GM19043 (cell line): ENCODE data around the gene PRR11.
"Not testable (repeated sequence)": the region's sequence is repeated elsewhere in the genome, so short reads cannot be mapped to it uniquely, and the experiment has no call there.

Experiments
- ATAC-seq: cut with Tn5 transposase; IDR thresholded peaks from one replicate; pipeline ENCODE4 v1.9.1; 2021; ENCODE audit warnings: low read depth; ENCODE audit not compliant: unreplicated experiment

PRR11 gene

DNA sequence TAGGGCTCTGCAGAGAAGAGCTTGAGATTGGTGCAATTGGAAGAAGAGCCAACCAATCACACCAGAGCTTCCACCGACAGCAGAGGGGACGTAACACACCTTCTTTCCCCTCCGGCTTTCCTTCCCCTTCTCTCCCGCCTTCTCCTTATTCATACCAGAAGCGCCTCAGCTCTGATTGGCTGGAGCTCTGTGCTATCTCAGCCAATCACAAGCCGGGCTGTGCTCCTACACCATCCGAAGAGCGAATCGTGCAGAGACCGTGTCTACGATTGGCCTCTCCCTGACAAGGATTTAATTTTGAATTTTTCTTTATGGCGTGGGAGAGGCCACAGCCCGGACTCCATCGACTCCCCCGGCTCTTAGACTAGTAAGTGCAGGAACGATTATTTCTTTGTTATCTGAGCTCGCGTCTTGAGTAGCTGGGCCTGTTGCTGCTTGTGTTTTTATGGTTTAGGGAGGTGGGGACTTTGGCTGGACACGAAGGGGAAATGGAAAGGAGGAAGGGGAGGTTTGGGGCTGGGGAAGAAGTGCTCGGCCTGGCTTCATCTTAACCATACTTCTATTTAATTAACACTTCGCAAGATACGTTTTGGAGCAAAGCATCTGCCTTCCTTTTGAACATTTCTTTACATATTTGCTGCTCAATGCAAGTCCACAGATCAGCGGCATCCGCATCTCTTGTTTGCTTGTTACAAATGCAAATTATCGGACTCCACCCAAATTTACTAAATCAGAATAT is at the start of gene PRR11:
Gene PRR11 (plus strand): TSS at position 308 of the 739 bp plus-strand sequence. CDS start 14,007 bp downstream, outside the sequence.
- ATAC-seq: peak; percentile 85

GRCh38 chr17:59105852-59106462 is 49.6 kb upstream of the PRR11 start:
- no peak for ATAC-seq

DNA sequence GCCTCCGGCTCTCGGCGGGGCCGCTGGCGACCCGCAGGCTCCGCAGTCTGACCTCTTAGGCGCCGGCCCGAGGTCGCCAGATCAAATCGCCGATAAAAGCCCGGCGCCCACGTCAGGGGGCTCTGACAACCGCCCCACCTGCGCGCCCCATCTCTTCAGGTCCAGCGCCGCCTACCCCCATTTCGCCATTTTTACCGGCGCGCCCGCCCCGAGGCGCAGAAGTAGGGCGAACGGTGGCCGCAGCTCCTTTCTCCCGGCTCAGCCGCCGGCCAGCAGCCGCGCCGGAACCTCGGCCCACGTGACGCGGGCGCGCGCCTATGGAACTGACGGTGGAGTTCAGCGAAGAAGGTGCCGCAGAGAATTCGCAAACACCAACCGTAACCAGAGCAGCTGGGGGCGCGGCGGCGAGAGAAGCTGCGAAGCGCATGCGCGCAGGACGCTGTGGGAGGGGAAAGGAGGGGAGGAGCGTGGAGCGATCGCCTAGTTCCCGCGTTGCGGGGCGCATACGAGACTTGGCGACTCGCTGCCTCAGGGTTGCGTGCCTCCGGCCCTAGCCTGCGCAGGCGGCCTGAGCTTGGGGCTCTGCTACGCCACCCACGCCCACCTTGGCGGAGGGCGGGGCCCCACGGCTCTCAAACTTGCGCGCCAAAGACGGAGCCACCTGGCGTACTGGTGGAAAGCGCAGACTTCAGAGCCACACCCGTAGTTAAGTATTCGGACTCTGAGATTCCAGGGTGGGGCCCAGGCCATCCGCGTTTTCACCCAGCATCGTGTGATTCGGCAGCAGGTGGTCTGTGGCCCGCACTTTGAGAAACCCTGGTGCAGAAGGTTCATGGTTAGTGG is 48.9 kb upstream of the PRR11 start, which contains the start of gene TRIM37:
Gene TRIM37 (minus strand): TSS at position 418 of the 843 bp plus-strand sequence. CDS start 419 bp downstream, outside the sequence.
- peak; percentile 96 for ATAC-seq

DNA sequence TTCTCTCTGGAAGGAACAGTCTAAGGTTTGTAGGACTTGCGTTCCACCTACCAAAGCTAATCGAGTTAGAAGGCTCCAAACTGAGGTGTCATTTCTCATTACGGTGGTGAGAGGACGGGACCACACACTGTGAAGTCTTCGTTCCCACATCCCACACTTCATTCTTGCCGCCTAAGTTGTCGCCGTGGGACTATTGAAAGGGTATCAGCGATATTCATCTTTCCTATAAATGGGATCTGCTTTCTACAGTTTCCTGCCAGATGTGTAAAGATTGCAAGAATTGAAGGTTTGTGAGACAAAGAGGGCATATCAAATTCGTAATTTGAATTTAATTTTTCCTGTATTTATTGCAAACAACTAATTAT is 48.3 kb upstream of the PRR11 start:
- ATAC-seq: no peak

DNA sequence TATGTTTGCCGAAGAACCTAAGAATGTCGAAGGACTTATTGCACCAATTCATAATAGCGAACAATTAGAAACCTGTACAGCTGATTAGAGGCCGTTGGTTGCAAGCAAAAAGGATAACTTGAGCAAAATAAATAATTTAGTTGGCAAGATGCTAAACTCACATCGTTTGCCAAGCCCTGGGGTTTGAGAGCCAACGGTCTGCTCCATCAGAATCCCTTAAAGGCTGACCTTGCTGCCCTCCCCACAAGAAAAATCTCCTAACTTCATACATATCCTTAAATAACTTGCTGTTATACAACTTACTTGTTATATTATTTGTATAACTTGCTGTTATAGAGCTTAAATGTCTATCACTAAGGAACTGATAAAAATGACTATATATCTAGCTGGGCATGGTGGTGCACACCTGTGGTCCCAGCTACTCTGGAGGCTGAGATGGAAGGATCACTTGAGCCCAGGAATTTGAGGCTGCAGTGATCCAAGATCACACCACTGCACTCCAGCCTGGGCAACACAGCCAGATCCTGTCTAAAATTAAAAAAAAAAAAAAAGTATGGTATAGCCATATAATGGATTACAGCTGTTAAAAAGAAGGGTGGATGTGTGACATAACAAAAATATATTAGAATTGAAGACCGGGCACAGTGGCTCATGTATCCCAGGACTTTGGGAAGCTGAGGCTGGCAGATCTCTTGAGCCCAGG is 47.0 kb upstream of the PRR11 start:
- no peak for ATAC-seq

- ATAC-seq: no peak
These were observed 44.6 kb upstream of the PRR11 start for GRCh38 chr17:59110973-59111372.

DNA sequence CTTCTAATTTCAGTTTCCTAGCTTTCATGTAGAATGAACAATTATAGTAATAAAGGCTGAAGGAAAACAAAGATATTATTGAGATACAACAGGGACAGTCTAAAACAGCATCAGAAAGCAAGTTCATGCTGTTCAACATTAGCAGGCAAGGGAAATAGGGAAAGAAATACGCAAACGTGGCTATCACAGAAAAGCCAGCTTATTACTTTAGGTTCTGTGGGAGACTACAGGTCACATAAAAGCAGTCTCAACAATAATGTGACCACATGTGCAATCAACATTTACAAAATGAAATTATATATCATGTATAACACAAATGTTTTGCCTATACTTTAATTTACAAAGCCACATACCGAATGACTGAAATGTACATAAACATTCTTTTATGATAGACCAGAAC is 44.0 kb upstream of the PRR11 start:
- no peak for ATAC-seq

DNA sequence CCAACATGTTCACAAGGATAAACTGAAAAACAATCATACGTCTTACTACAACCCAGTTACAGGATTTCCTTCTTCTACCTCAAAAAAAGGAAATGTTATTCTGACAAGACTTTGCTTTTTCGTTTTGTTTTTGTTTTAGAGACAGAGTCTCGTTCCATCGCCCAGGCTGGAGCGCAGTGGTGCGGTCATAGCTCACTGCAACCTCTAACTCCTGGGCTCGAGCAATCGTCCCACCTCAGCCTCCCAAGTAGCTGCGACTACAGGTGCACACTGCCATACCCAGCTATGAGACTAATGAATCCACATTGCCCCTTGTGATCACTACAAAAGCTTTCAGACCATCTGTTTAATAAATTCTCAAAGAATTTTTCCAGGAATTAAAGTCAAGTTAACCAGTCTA is 40.1 kb upstream of the PRR11 start:
- no peak for ATAC-seq

DNA sequence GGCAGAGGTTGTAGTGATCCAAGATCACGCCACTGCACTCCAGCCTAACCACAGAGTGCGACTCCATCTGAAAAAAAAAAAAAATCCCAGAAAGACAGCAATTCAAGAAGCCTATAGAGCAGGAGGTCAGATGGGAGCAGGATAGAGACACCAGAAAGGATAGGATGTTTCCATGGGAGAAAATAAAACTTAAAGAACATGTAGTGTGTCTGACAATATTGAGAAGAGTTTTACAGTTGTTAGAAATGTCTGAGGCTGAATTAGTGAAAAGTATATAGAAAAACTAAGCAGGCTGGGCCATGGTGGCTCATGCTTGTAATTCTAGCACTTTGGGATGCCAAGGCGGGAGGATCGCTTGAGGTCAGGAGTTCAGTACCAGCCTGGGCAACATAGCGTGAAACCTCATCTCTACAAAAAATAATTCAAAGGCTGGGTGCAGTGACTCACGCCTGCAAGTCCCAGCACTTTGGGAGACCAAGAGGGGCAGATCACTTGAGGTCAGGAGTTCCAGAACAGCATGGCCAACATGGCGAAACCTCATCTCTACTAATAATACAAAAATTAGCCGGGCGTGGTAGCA is 33.6 kb upstream of the PRR11 start:
- ATAC-seq: no peak

DNA sequence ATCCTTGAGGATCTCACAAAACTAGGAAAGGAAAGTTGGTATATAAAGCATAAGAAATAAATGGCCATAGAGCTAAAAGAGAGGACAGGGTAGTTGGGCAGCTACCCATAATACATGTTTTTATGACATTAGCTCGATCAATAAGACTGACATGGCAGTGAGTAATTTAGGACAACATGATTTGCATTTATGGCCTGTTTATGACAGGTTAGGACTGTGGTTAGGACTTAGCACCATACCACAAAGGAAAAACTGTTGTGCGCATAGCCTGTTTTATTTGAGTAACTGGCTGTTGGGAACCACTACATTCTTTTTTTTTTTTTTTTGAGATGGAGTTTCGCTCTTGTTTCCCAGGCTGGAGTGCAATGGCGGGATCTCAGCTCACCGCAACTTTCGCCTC is 30.9 kb upstream of the PRR11 start:
- ATAC-seq: no peak

DNA sequence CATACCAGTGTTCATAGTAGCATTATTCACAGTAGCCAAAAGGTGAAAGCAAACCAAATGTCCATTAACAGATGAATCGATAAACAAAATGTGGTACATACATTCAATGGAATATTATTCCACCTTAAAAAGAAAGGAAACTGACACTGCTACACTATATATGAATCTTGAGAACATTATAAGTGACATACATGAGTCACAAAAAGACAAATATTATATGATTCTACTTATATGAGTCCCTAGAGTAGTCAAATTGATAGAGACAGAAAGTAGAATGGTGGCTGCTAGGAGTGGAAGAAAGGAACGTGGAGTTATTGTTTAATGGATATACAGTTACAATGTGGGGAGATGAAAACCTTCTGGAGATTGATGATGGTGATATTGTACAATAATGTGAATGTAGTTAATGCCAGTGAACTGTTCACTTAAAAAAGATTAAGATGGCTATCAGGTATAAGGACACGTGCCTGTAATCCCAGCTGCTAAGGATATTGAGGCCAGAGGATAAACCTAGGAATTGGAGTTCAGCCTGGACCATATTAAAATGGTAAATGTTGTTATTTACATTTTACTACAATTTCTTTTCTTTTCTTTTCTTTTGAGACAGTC is 28.6 kb upstream of the PRR11 start:
- ATAC-seq: no peak

DNA sequence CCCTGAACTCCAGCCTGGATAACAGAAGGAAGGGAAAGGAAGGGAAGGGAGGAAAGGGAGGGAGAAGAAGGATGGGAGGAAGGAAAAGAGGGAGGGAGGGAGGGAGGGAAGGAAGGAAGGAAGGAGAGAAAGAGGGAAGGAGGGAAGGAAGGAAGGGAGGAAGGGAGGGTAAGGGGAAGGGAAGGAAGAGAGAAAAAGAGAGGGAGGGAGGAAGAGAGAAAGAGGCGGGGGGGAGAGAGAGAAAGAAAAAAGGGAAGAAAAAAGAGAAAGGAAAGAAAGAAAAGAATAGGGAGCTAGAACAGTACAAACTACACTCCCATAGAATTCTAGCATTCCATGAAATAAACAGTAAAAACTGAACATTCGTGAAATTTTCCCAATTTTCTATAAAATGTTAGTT is 25.7 kb upstream of the PRR11 start:
- no peak for ATAC-seq

- ATAC-seq: no peak
These were observed 24.4 kb upstream of the PRR11 start for GRCh38 chr17:59131131-59131530.

DNA sequence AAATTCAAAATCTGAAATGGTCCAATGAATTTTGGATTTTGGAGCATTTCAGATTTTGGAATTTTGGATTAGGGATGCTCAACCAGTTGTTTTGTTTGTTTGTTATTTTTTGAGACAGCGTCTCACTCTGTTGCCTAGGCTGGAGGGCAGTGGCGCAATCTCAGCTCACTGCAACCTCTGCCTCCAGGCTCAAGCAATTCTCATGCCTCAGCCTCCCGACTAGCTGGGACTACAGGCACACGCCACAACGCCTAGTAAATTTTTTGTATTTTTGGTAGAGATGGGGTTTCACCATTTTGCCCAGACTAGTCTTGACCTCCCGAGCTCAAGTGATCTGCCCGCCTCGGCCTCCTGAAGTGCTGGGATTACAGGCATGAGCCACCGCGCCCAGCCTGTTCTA is 17.2 kb upstream of the PRR11 start:
- ATAC-seq: not testable (repeated sequence)

GRCh38 chr17:59139939-59140338 is 15.6 kb upstream of the PRR11 start:
- no peak for ATAC-seq

DNA sequence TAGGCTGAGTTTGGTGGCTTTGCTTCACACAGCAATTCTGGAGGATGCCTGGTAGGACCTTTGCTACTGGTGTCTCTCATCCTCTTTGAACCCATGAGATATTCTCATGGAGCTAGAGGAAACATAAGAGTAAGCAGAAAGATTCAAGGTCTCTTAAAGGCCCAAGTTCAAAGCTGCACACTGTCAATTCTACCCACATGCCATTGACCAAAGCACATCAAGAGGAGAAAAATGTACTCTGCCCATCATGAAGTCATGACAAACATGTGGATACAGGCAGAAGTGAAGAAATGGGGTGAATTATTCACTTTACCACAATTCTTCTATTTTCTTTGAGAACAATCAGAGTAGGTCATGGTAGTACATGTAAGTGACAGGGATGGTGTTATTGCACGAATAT is 13.7 kb upstream of the PRR11 start:
- no peak for ATAC-seq

DNA sequence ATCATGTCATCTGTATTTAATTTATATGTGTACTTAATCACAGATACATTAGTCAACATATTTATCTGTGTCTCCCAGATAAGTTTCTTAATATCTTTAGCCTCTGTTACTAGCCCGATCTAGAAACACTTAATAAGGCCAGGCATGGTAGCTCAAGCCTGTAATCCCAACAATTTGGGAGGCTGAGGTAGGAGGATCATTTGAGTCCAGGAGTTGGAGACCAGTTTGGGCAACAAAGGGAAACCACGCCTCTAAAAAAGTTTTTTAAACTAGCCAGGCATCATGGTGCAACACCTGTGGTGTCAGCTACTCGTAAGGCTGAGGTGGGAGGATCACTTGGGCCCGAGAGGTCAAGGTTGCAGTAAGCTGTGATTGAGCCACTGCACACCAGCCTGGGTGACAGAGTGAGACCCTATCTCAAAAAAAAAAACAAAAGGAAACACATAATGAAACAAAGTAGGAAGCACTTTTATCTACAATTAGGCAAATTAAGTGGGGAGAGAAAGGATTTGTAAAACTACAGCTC is 9.9 kb upstream of the PRR11 start:
- ATAC-seq: no peak

GRCh38 chr17:59149051-59149450 is 6.5 kb upstream of the PRR11 start:
- no peak for ATAC-seq

- no peak for ATAC-seq
These were observed 5.6 kb upstream of the PRR11 start for GRCh38 chr17:59149841-59150511.
